ENCODE measurements around the gene SNX18. TPM values are rescaled to one million over a fixed set of nuclear protein-coding genes. Genes with fewer than 3 reads are reported as not detected.

The SNX18 gene
- total RNA-seq, 1 donor from 2014 or later, result 30.6 TPM

GRCh38 chr5:54580997-54581811, 63.6 kb downstream of the SNX18 start:
- TF ChIP-seq CTCF (IDR thresholded peaks at IDR 0.05; ENCODE audit: insufficient read depth, low read length, poor library complexity, severe bottlenecking), result no peak
- H3K36me3 ChIP-seq (ENCODE audit: control insufficient read depth, insufficient read depth, low read length), result no peaks in the 10 kb centered on the region
- H3K4me3 ChIP-seq (ENCODE audit: low read depth, low read length), result no peak overlapping the region
- H3K27me3 ChIP-seq (ENCODE audit: control insufficient read depth, insufficient read depth, low read length), result no peaks in the 10 kb centered on the region
- no peak for DNase-seq (ENCODE audit: low read depth)

- no peaks in the 10 kb centered on the region for H3K36me3 ChIP-seq (ENCODE audit: control insufficient read depth, insufficient read depth, low read length)
- H3K4me3 ChIP-seq (ENCODE audit: low read depth, low read length), result no peak overlapping the region
- no peak for DNase-seq (ENCODE audit: low read depth)
- H3K27me3 ChIP-seq (ENCODE audit: control insufficient read depth, insufficient read depth, low read length), result no peaks in the 10 kb centered on the region
- TF ChIP-seq CTCF (IDR thresholded peaks at IDR 0.05; ENCODE audit: insufficient read depth, low read length, poor library complexity, severe bottlenecking), result no peak
These were observed 64.4 kb downstream of the SNX18 start for GRCh38 chr5:54581831-54582548.

GRCh38 chr5:54586336-54586735, 68.8 kb downstream of the SNX18 start:
- no peaks in the 10 kb centered on the region for H3K36me3 ChIP-seq (ENCODE audit: control insufficient read depth, insufficient read depth, low read length)
- no peak for TF ChIP-seq CTCF (IDR thresholded peaks at IDR 0.05; ENCODE audit: insufficient read depth, low read length, poor library complexity, severe bottlenecking)

GRCh38 chr5:54589786-54590185, 72.2 kb downstream of the SNX18 start:
- TF ChIP-seq CTCF (IDR thresholded peaks at IDR 0.05; ENCODE audit: insufficient read depth, low read length, poor library complexity, severe bottlenecking), result no peak

More at GRCh38 chr5:54586336-54586735, 68.8 kb downstream of the SNX18 start:
- no peak for DNase-seq (ENCODE audit: low read depth)
- H3K4me3 ChIP-seq (ENCODE audit: low read depth, low read length), result no peak overlapping the region
- no peaks in the 10 kb centered on the region for H3K27me3 ChIP-seq (ENCODE audit: control insufficient read depth, insufficient read depth, low read length)

GRCh38 chr5:54590824-54591223, 73.3 kb downstream of the SNX18 start:
- no peak for TF ChIP-seq CTCF (IDR thresholded peaks at IDR 0.05; ENCODE audit: insufficient read depth, low read length, poor library complexity, severe bottlenecking)
- H3K4me3 ChIP-seq (ENCODE audit: low read depth, low read length), result no peak overlapping the region
- no peaks in the 10 kb centered on the region for H3K27me3 ChIP-seq (ENCODE audit: control insufficient read depth, insufficient read depth, low read length)
- H3K36me3 ChIP-seq (ENCODE audit: control insufficient read depth, insufficient read depth, low read length), result no peaks in the 10 kb centered on the region
- no peak for DNase-seq (ENCODE audit: low read depth)

More at GRCh38 chr5:54589786-54590185, 72.2 kb downstream of the SNX18 start:
- no peaks in the 10 kb centered on the region for H3K36me3 ChIP-seq (ENCODE audit: control insufficient read depth, insufficient read depth, low read length)
- DNase-seq (ENCODE audit: low read depth), result no peak
- no peaks in the 10 kb centered on the region for H3K27me3 ChIP-seq (ENCODE audit: control insufficient read depth, insufficient read depth, low read length)
- no peak overlapping the region for H3K4me3 ChIP-seq (ENCODE audit: low read depth, low read length)

All from kidney epithelial cell (primary cell).